GM12801 (cell line): ENCODE measurements around the gene POLR2J.

Source experiments
- CTCF ChIP-seq: IDR thresholded peaks from one replicate; pipeline ENCODE4 v1.5.1; 2011; ENCODE audit warnings: control low read depth; ENCODE audit not compliant: insufficient read length; ENCODE audit errors: extremely low read depth

The POLR2J gene

GRCh38 chr7:102452451-102452850 is 26.3 kb downstream of the POLR2J start:
- no peak for TF ChIP-seq CTCF

GRCh38 chr7:102451371-102452054 is 27.2 kb downstream of the POLR2J start:
- no peak for TF ChIP-seq CTCF

- TF ChIP-seq CTCF, result no peak
Observed at GRCh38 chr7:102450242-102450641, 28.5 kb downstream of the POLR2J start.

DNA sequence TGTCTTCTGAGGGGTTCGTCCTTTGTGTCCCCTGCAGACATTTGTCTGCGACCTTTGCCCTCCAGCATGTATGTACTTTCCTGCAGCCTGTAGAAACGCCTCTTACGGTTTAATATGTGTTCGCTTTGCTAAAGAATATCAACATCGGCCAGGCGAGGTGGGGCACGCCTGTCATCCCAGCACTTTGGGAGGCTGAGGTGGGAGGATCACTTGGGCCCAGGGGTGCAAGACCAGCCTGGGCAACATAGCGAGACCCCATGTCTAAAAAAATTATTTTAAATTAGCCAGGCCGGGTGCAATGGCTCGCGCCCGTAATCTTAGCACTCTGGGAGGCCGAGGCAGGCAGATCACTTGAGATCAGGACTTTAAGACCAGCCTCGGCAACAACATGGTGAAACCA is 29.6 kb downstream of the POLR2J start:
- no peak for TF ChIP-seq CTCF

DNA sequence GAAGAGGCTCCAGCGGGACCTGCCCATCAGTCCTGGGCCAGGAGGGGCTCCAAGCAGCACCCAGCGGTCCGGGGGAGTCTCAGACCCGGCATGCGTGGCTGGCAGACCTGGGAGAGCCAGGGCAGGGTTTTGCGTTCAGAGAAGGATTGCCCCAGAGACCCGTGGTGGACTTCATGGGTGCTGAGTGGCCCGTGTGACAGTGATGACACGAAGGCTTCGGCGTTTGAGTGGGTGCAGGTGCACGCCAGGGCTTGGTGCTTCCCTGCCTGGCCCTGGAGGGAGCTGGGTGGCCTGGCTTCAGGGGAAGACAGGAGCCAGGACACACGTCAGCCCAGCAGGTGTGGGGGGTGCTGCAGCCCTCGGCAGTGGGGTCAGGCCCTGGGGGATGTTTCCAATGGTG is 31.4 kb downstream of the POLR2J start:
- TF ChIP-seq CTCF, result no peak

GRCh38 chr7:102446387-102447156 is 32.1 kb downstream of the POLR2J start:
- no peak for TF ChIP-seq CTCF

DNA sequence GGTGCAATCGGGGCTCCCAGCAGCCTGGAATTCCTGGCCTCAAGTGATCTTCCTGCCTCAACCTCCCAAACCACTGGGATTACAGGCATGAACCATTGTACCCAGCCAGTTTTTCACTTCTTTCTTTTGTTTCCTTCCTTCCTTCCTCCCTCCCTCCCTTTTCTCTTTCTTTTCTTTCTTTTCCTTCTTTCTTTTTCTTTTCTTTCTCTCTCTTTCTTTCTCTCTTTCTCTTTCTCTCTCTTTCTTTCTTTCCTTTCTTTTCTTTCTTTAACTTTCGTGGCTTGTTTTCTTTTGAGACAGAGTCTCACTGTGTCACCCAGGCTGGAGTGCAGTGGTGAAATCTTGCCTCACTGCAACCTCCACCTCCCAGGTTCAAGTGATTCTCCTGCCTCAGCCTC is 33.0 kb downstream of the POLR2J start:
- no peak for TF ChIP-seq CTCF
